Natural killer cell (primary cell): ENCODE measurements around the gene PNPO. TPM values are rescaled to one million over a fixed set of nuclear protein-coding genes. Genes with fewer than 3 reads are reported as not detected.

Source experiments
- ATAC-seq, 3 donors: fragments of 150-1000 bp in 2 of 3; fragments of 200-7000 bp in 1 of 3; cut with Tn5 transposase; 1 replicate in 1 of 3; 2 replicates in 2 of 3; pipeline ENCODE4 v1.10.0; 2021; ENCODE audit warnings: mild to moderate bottlenecking in 2 of 3, moderate library complexity in 2 of 3
- DNase-seq, 2 donors: peaks; one replicate each; pipeline versions ENCODE4 v3.0.0 to v3.0.0-alpha.2; 2013 to 2021; ENCODE audit warnings: mixed read lengths in 1 of 2
- H3K27ac ChIP-seq: one replicate; pipeline ENCODE4 v1.5.1; 2013; ENCODE audit warnings: mild to moderate bottlenecking, low read length
- H3K27me3 ChIP-seq: one replicate; pipeline ENCODE4 v1.6.1; 2013; ENCODE audit warnings: low read length; ENCODE audit not compliant: control insufficient read depth, insufficient read depth
- H3K36me3 ChIP-seq: one replicate; pipeline ENCODE4 v1.6.1; 2013; ENCODE audit warnings: low read length; ENCODE audit not compliant: control insufficient read depth, insufficient read depth
- H3K4me1 ChIP-seq: one replicate; pipeline ENCODE4 v1.6.1; 2013; ENCODE audit warnings: low read length; ENCODE audit not compliant: control insufficient read depth, insufficient read depth
- H3K4me3 ChIP-seq: one replicate; pipeline ENCODE4 v1.5.1; 2013; ENCODE audit warnings: low read length
- H3K9me3 ChIP-seq: one replicate; pipeline ENCODE4 v1.6.1; 2013; ENCODE audit warnings: low read length; ENCODE audit not compliant: control insufficient read depth, insufficient read depth
- H3K27ac Mint-ChIP-seq, 2 donors: one replicate each; pipeline ENCODE4 v1.8.0; 2022; ENCODE audit warnings: mild to moderate bottlenecking in 2 of 2, mixed read lengths in 2 of 2, moderate library complexity in 1 of 2
- H3K27me3 Mint-ChIP-seq, 2 donors: one replicate each; pipeline ENCODE4 v1.8.0; 2022; ENCODE audit warnings: low read depth in 2 of 2, mixed read lengths in 2 of 2
- H3K36me3 Mint-ChIP-seq: one replicate; pipeline ENCODE4 v1.8.0; 2022; ENCODE audit warnings: mixed read lengths
- H3K4me1 Mint-ChIP-seq, 2 donors: one replicate each; pipeline ENCODE4 v1.8.0; 2022; ENCODE audit warnings: mixed read lengths in 2 of 2
- H3K4me3 Mint-ChIP-seq: one replicate; pipeline ENCODE4 v1.8.0; 2022; ENCODE audit warnings: mild to moderate bottlenecking, moderate library complexity, mixed read lengths
- H3K9me3 Mint-ChIP-seq, 2 donors: one replicate each; pipeline ENCODE4 v1.8.0; 2022; ENCODE audit warnings: mixed read lengths in 2 of 2
- CTCF ChIP-seq: fragments of 200-600 bp; IDR thresholded peaks from one replicate; pipeline ENCODE4 v1.8.0; 2022; ENCODE audit warnings: antibody characterized with exemption
- WGBS: methylation state at CpG from one replicate; pipeline ENCODE4 v1.1.7; 2013; ENCODE audit warnings: missing lambda C conversion rate; ENCODE audit not compliant: insufficient coverage; 5-methylcytosine and 5-hydroxymethylcytosine counted together
- intact Hi-C: fragments of 100-400 bp; cut with micrococcal nuclease; formaldehyde crosslinking; loops from one replicate; pipeline ENCODE4 v1.14.2; 2022
- total RNA-seq, 4 donors: library from RNA; stranded (reverse); fragments of 120-200 nt in 1 of 4; gene quantifications; one replicate each; pipeline versions ENCODE4 v1.2.3 to v1.2.4, GENCODE V29; 2013 to 2022

Gene PNPO
- total RNA-seq, 3 donors from 2014 or later (not counting 1 experiment from before 2014, with no cell fraction given): 6.0 to 10.9 (median 9.3) TPM

GRCh38 chr17:47898241-47898640 is 43.1 kb upstream of the PNPO start:
- Histone ChIP-seq H3K4me3 (no peak overlapping the region), H3K27me3 (no peaks in the 10 kb centered on the region), H3K9me3 (no peaks in the 10 kb centered on the region), H3K36me3 (peaks cover 10% of the 10 kb centered on the region), H3K4me1 (peaks cover 18% of the 10 kb centered on the region), H3K27ac (no peak overlapping the region)
- H3K9me3 Mint-ChIP-seq: no peaks in the 10 kb centered on the region
- ATAC-seq (no peak), DNase-seq (no peak)
- H3K4me3 Mint-ChIP-seq: peak overlapping the region; percentile 25
- H3K27ac Mint-ChIP-seq: peak overlapping the region in 1 of 2 donors; percentile 97
- H3K4me1 Mint-ChIP-seq: peaks cover 48 to 55% of the 10 kb centered on the region in 2 donors
- H3K36me3 Mint-ChIP-seq: no peaks in the 10 kb centered on the region
- H3K27me3 Mint-ChIP-seq: no peaks in the 10 kb centered on the region
- intact Hi-C loops: no loop called here
- TF ChIP-seq CTCF: no peak

DNA sequence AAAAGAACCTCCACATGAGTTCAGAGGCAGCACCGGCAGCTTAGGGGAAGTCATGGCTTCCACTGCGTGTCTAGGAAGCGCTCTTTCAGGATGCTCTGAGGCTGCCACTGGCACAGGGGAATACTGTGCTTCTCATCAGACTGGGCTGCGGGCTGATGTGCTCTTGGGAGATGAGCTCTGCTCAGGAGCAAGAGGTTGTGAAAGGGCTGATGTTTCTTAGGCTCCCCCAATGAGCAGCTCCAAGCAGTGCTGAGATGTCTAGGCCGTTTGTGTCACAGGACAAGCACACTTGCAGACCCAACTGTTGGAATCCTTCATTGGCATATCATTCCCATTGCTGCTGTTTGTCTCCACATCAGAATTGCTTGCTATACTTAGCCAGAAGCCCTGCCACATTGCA is 41.7 kb upstream of the PNPO start:
- Mint-ChIP-seq H3K27me3 (no peaks in the 10 kb centered on the region), H3K9me3 (no peaks in the 10 kb centered on the region), H3K27ac (no peak overlapping the region), H3K4me1 (peaks cover 38 to 55% of the 10 kb centered on the region in 2 donors), H3K4me3 (no peak overlapping the region), H3K36me3 (no peaks in the 10 kb centered on the region)
- intact Hi-C loops: no loop called here
- TF ChIP-seq CTCF: no peak
- no peak overlapping the region for H3K27ac ChIP-seq
- peaks cover 10% of the 10 kb centered on the region for H3K36me3 ChIP-seq
- ATAC-seq: no peak
- H3K4me3 ChIP-seq: no peak overlapping the region
- no peak for DNase-seq
- 92% methylated on average over 5 of the region's 5 CpGs for WGBS
- H3K9me3 ChIP-seq: no peaks in the 10 kb centered on the region
- no peaks in the 10 kb centered on the region for H3K27me3 ChIP-seq
- H3K4me1 ChIP-seq: peaks cover 18% of the 10 kb centered on the region

DNA sequence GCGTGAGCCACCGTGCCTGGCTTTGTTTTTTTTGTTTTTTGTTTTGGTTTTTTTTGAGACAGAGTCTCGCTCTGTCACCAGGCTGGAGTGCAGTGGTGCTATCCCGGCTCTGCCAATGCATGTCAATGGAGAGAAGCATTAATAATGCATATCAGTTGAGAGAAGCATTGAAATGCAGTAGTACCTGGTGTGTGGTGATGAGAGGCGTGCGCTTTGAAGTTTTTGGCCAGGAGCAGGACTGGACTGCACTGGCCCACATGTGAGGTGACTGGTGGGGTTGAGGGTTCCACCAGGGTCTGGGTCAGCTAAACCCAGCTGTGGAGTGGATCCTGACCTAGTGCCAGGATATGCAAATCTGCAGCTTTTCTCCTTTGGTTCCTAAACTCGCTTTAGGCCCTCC is 39.9 kb upstream of the PNPO start:
- H3K9me3 Mint-ChIP-seq: no peaks in the 10 kb centered on the region
- no peak overlapping the region for H3K27ac Mint-ChIP-seq
- Histone ChIP-seq H3K9me3 (no peaks in the 10 kb centered on the region), H3K36me3 (peaks cover 13% of the 10 kb centered on the region), H3K4me3 (no peak overlapping the region), H3K4me1 (peaks cover 11% of the 10 kb centered on the region), H3K27me3 (no peaks in the 10 kb centered on the region), H3K27ac (no peak overlapping the region)
- TF ChIP-seq CTCF: no peak
- H3K27me3 Mint-ChIP-seq: no peaks in the 10 kb centered on the region
- intact Hi-C loops: no loop called here
- no peak overlapping the region for H3K4me3 Mint-ChIP-seq
- no peak for ATAC-seq
- no peaks in the 10 kb centered on the region for H3K36me3 Mint-ChIP-seq
- H3K4me1 Mint-ChIP-seq: peaks cover 35 to 51% of the 10 kb centered on the region in 2 donors
- DNase-seq: no peak
- 98% methylated on average over 7 of the region's 7 CpGs for WGBS

- H3K4me3 ChIP-seq: no peak overlapping the region
- WGBS: 94% methylated on average over 4 of the region's 4 CpGs
- Mint-ChIP-seq H3K27me3 (no peaks in the 10 kb centered on the region), H3K36me3 (no peaks in the 10 kb centered on the region), H3K9me3 (no peaks in the 10 kb centered on the region), H3K4me3 (no peak overlapping the region), H3K27ac (no peak overlapping the region), H3K4me1 (peaks cover 35 to 53% of the 10 kb centered on the region in 2 donors)
- H3K27me3 ChIP-seq: no peaks in the 10 kb centered on the region
- intact Hi-C loops: no loop called here
- ATAC-seq (no peak), DNase-seq (no peak)
- TF ChIP-seq CTCF: no peak
- H3K4me1 ChIP-seq: peaks cover 4% of the 10 kb centered on the region
- H3K9me3 ChIP-seq: no peaks in the 10 kb centered on the region
- H3K36me3 ChIP-seq: peaks cover 13% of the 10 kb centered on the region
- no peak overlapping the region for H3K27ac ChIP-seq
Measured at GRCh38 chr17:47902039-47902744, 39.2 kb upstream of the PNPO start.
